ENCODE data around the gene CA10.

DNA sequence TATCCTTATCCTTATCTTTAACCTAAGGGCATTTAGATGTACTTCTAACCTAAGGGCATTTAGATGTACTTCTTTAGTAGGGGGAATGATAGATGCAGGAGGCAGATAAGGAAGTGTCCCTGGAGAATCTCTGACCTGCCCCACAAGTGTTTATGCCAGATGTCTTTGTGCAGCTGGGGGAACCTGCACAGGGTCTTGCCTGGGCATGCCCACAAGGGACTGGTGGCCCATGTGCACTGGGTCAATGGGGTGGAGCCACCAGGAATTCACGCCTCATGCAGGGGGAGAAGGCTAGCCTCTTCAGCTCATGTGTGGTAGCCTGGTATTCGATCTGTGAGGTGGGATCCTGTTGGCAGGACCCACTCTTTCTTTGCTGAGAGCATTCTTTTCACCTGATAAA lies 38.0 kb downstream of the CA10 start:
- TF ChIP-seq POLR2A (IDR thresholded peaks at IDR 0.05; ENCODE audit: low read depth, low read length) = no peak
- no peak for TF ChIP-seq TAF1 (IDR thresholded peaks at IDR 0.05; ENCODE audit: borderline replicate concordance, low read depth, low read length)
